ENCODE data around the gene LIN7B.

The LIN7B gene

GRCh38 chr19:49160450-49161189 lies 46.5 kb downstream of the LIN7B start:
- DNase-seq: no peak

- no peak for DNase-seq
These were observed 47.8 kb downstream of the LIN7B start for GRCh38 chr19:49161987-49162386.

DNA sequence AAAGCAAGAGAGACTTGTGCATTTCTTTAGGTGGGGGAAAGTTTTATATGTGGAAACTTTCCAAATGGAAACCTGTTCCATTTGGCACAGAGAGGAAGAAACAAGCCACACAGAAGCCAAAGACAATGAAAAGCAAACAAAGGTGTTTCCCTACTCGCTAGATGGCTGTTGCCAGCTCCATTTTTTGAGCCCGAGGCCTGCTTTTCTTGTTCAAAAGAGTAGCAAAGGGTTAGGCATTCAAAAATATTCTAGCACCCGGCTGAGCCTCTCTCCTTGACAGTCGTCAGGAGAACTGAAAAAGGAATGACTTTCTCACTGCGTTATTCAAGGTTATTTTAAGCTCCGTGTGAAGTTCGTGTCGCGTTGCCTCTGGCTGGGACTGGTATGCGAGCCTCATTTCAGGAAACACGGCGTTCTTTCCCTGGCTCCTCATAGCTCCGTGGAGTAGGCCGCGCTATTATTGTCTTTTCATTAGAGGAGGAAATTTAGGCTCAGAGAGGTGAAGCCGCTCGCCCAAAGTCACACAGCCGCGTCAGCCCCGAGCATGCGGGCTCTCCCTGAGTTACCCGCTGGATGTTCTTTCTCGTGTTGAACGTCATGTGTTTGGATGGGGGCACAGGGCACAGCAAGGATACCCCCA lies 51.1 kb downstream of the LIN7B start:
- peak in 24 of 58 donors; percentile 5 to 60 (median 28) for DNase-seq

- DNase-seq: no peak
These were observed 51.7 kb downstream of the LIN7B start for GRCh38 chr19:49165865-49166301.

GRCh38 chr19:49167857-49168409 lies 53.8 kb downstream of the LIN7B start:
- no peak for DNase-seq
